ENCODE measurements around the gene CELF3.
"Not testable (repeated sequence)": the region's sequence is repeated elsewhere in the genome, so short reads cannot be mapped to it uniquely, and the experiment has no call there.

CELF3 gene

DNA sequence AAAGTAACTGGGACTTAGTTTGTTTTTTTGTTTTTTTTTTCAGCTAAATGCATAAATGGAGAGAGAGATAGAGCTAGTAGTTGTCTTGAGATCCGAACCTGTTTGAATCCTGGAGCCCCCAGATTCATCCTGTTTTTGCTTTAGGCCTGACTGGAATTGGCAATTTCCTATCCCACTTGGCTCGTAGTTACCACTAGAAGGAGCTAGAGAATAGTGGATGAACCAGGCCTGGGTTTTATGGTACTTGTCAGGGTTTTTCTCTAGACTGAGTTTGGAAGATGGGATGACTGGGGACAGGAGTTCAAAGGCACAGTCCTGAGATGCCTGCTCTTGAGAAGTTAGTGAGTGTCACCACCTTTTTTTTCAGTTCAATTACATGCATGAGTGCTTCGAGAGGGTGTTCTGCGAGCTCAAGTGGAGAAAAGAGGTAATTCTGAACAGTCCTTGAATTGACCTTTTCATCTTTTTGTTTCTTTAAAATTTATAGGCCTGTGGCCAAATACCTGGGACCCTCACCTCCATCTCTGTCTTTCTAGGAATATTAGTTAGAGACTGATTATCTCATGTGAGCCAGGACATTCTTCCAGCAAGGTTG lies 23.4 kb downstream of the CELF3 start:
- peak; percentile 69 for DNase-seq

DNA sequence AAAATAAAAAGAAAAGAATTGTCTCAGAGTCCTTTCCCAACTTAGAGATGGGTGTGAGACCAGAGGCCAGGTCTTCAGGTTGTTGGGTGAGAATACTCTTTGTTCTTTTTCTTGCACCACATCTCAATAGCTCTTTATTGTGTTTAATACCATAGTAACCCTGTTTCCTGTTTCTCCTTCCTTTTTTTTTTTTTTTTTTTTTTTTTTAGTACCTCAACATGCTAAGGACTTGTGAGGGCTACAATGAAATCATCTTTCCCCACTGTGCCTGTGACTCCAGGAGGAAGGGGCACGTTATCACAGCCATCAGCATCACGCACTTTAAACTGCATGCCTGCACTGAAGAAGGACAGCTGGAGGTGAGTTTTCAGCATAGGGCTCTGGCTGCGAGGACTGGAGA lies 24.4 kb downstream of the CELF3 start:
- DNase-seq: peak; percentile 16

DNA sequence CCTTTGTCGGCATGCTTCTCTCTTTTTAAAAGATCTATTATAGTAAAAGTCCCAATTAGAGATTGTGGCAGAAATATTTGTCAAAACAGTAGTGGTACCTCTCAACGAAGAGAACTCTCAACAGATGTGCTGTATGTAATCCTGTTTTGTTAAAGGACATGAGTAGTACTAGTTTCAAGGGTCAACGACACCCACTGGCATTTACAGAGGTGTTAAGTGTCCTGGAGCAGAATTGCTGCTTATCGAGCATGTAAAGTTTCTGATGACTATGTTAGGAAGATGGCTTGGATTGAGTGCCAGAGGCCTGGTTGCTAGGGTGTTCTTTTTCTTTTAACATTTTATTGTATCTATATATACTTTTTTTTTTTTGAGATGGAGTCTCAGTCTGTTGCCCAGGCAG lies 27.1 kb downstream of the CELF3 start:
- DNase-seq: no peak

DNA sequence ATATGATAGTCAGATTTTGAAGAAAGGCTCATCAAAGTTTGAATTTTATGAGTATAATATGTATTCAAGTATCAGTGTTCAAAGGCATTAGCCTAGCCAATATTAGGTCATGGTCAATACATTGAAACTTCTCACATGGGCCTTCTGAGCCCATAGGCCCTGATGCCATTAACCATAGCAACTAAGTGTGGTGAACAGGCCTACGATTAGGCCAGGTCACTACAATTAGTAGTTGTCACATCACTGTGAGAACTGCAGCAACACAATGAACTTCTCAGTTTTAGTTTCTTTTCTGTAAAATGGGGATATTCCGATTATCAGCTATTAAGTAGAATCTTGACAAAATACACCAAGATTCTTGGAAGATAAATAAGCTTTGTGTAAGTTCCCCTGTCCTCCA lies 30.0 kb downstream of the CELF3 start:
- DNase-seq: no peak

DNA sequence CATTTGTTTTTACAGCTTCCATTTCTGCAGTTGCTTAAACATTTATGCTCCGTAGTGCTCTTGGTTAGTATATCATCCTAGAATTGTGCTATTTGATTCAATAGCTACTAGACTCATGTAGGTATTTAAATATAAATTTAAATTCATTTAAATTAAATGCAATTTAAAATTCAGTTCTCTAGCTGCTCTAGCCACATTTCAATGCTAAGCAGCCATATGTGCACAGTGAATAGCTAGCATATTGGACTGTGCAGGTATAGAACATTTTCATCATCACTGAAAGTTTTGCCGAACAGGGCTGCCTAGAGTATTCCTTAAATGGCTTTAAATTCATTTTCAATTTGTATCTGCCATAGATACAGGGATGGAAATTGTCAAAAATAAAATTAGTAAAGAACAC lies 32.5 kb downstream of the CELF3 start:
- no peak for DNase-seq

DNA sequence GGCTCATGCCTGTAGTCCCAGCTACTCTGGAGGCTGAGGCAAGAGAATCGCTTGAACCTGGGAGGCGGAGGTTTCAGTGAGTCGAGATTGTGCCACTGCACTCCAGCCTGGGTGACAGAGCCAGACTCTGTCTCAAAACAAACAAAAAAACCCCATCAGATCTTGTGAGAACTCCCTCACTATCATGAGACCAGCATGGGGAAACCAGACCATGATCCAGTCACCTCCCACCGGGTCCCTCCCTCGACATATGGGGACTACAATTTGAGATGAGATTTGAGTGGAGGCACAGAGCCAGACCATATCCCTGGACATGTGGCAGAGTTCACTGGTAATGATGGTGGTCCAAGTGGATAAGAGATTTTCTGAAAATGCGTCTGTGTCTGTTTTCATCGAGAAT lies 33.7 kb downstream of the CELF3 start:
- not testable (repeated sequence) for DNase-seq

DNA sequence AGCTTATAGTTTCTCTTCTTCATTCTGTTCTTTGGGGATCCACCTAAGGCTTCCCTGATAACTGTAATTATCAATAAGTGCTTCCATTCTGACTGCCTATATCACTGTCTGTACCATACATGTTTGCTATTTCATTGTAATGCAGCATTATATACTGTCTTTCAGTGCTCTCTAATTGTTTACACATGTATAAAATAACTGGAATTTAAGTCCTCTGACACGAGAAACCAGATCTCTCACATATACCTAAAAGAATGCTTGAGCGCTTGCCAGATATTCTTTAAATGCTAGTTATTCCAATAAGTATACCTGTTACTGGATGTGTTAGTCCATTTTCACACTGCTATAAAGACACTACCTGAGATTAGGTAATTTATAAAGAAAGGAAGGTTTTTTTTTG lies 34.7 kb downstream of the CELF3 start:
- no peak for DNase-seq

DNA sequence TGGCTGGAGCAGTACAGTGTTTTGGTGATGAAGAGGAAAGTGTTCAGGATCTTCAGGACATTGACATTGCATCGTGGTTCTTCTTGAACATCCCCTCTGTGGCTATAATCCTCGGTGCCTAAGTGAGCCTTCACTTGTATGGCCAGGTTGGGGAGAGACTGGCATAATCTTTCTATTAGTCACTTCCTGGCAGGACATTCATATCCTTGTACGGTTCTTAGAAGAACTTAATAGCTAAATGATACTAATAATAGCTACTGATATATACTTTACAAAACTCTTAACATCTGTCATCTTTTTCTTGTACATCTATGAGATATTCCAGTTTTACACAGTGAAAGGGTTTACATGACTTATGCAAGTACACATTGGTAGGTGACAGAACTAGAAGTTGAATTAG lies 35.8 kb downstream of the CELF3 start:
- no peak for DNase-seq

DNA sequence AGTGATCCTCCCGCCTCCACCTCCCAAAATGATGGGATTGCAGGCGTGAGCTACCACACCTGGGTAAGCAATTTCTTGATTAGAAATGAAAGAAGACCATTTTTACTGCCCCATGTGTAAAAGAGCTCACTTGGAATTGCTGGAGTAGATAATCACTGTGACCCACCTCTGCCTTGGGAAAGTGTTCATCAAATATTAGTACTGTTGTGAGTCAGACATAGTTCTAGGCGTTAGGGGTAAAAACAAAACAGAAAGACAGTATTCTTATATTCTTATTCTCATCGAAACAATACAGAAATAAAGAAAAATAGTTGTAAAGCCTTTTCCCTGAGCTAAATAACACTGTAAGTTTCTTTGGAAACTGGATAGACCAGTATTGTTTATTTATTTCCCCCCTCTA lies 36.2 kb downstream of the CELF3 start:
- DNase-seq: no peak

DNA sequence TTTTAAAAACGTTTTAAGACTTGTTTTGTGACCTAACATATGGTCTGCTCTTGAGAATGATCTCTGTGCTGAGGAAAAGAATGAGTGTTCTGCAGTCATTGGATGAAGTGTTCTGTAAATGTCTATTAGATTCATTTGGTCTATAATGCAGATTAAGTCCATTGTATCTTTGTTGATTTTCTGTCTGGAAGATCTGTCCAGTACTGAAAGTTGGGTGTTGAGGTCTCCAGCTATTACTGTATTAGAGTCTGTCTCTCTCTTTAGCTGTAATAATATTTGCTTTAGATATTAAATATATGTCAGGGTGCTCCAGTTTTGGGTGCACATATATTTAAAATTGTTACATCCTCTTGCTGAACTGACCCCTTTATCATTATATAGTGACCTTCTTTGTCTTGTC lies 43.2 kb downstream of the CELF3 start:
- no peak for DNase-seq

DNA sequence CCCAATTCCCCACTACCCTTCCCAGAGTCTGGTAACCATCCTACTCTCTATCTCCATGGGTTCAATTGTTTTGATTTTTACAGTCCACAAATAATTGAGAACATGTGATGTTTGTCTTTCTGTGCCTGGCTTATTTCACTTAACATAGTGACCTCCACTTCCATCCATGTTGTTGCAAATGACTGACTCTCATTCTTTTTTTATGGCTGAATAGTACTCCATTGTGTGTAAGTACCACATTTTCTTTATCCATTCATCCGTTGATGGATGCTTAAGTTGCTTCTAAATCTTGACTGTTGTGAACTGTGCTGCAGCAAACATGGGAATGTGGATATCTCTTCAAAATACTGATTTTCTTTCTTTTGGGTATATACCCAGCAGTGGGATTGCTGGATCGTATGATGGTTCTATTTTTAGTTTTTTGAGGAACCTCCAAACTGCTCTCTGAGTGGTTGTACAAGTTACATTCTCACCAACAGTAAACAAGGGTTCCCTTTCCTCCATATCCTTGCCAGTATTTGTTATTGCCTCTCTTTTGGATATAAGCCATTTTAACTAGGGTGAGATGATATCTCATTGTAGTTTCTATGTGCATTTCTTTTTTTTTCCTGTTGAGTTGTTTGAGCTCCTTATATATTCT lies 46.4 kb downstream of the CELF3 start:
- not testable (repeated sequence) for DNase-seq

DNA sequence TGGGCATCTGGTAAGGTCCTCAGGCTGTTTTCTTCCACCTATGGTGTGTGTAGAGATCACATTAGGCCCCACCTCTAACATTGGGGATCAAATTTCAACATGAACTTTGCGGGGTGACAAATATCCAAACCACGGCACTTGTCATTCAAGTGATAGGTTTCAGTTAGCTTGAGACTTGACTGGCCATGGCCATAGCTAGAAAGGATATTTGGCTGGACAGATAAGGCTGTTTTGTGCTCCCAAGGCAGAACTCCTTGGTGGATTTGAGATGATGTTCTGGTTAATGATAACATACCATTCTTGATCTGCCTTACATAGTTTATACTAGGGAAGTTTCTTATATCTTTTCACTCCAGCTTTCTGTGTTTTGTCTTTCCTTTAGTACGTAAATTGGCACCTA lies 48.5 kb downstream of the CELF3 start:
- peak; percentile 43 for DNase-seq

DNA sequence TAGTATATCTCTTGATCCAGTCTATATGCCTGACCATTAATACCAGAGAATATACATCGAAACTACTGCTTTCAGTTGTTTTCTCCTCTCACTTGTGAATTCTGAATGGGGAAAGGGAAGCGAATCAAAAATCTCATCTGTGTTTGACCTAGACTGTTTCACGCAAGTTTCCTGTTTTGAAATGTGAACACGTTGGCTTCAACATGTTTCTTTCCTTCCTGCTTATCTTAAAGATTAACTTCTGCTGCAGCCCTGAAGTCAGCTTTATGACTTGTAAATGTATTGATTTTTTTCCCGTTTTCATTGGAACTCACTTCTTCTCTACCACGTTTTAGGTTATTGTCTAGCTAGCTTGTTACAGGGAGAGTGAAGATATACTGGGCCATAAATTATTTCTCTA lies 54.9 kb downstream of the CELF3 start:
- DNase-seq: peak; percentile 55

DNA sequence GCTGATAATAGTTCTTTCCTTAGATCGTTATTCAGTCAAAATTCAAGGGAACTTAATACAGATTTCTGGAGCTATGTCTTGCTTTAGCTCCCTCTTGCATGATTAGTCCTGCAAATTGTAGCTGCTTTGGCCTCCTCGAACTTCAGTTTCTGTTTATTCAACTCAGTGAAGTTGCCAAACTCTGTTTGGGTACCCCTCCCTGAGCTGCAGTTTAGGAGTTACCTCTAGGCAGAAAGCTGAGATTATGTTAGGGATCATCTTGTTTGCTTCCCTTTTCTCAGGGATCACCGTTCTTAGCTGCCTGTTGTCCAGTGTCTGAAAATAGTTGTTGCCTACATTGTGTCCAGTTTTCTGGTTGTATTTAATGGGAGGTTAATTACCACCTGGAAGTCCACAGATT lies 61.2 kb downstream of the CELF3 start:
- DNase-seq: no peak

DNA sequence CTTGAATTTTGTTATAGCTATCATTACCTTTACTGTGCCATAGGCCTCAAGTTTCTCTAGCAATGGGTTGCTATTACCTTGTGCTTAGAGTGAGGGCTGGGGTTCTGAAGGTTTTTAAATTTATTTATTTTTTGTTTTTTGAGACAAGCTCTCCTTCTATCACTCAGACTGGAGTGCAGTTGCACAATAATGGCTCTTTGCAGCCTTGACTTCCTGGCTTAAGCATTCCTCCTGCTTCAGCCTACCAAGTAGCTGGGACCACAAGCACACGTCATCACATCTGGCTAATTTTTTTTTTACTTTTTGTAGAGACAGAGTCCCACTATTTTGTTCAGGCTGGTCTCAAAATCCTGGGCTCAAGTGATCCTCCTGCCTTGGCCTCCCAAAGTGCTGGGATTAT lies 63.2 kb downstream of the CELF3 start:
- peak; percentile 46 for DNase-seq

Measured in hematopoietic multipotent progenitor cell treated with erythropoietin and hydrocortisone succinate and interleukin-3 and kit ligand, for 6 days (in vitro differentiated cells).